H1 (cell line): ENCODE measurements around the gene CSF3R. TPM values are rescaled to one million over a fixed set of nuclear protein-coding genes. Genes with fewer than 3 reads are reported as not detected.

Source experiments
- CTCF ChIA-PET: fragments of 300-600 bp; sonication (Branson Sonifier 250); formaldehyde crosslinking; loops from one replicate; lab custom pipeline; 2021; ENCODE audit not compliant: partially characterized antibody; lab: Charles Lee
- POLR2A ChIA-PET: fragments of 300-600 bp; sonication (Branson Sonifier 250); formaldehyde crosslinking; loops from one replicate; lab custom pipeline; 2021; ENCODE audit warnings: inconsistent platforms; ENCODE audit not compliant: partially characterized antibody; lab: Charles Lee
- DNase-seq, 2 experiments: peaks; one replicate each; pipeline versions ENCODE4 v3.0.0 to v3.0.0-alpha.2; 2010 to 2022; ENCODE audit warnings: low spot score in 2 of 2, low read depth in 1 of 2, mixed read lengths in 1 of 2
- FAIRE-seq: peaks from 2 replicates; lab custom pipeline; 2011; peaks lifted over from hg19 to GRCh38; lab: Jason Lieb, UNC
- H2AFZ ChIP-seq: 2 replicates; pipeline ENCODE4 v1.8.1; 2012; ENCODE audit warnings: low read length, inconsistent platforms
- H2AK5ac ChIP-seq: 2 replicates; pipeline ENCODE4 v1.6.1; 2013; ENCODE audit warnings: low read depth, low read length
- H2BK120ac ChIP-seq: replicated peaks from 2 replicates; pipeline ENCODE3; 2013; ENCODE audit warnings: low read depth, low read length, inconsistent platforms
- H2BK12ac ChIP-seq: 2 replicates; pipeline ENCODE4 v1.6.1; 2013; ENCODE audit warnings: low read depth, low read length
- H2BK15ac ChIP-seq: 2 replicates; pipeline ENCODE4 v1.6.1; 2013; ENCODE audit warnings: low read length
- H2BK20ac ChIP-seq: 2 replicates; pipeline ENCODE4 v1.6.1; 2013; ENCODE audit warnings: low read length
- H2BK5ac ChIP-seq: 2 replicates; pipeline ENCODE4 v1.6.1; 2013; ENCODE audit warnings: low read depth, low read length
- H3K14ac ChIP-seq: 2 replicates; pipeline ENCODE4 v1.6.1; 2013; ENCODE audit warnings: inconsistent platforms; ENCODE audit not compliant: insufficient read length
- H3K18ac ChIP-seq: 2 replicates; pipeline ENCODE4 v1.6.1; 2013; ENCODE audit warnings: low read length; ENCODE audit errors: extremely low read depth
- H3K23ac ChIP-seq: 2 replicates; pipeline ENCODE4 v1.6.1; 2013; ENCODE audit warnings: inconsistent platforms; ENCODE audit not compliant: insufficient read length
- H3K23me2 ChIP-seq: 2 replicates; pipeline ENCODE4 v1.6.1; 2013; ENCODE audit warnings: low read depth, low read length
- H3K27ac ChIP-seq: 2 replicates; pipeline ENCODE4 v1.6.1; 2011; ENCODE audit warnings: low read depth, low read length, inconsistent platforms
- H3K27me3 ChIP-seq, 4 experiments: replicated peaks in 1 of 4; 1 replicate in 1 of 4; 2 replicates in 3 of 4; pipeline versions ENCODE4 v1.6.1 to v1.8.1; 2011 to 2013; ENCODE audit warnings: low read length in 3 of 4, mild to moderate bottlenecking in 3 of 4, inconsistent platforms in 2 of 4, mixed read lengths in 2 of 4, moderate library complexity in 1 of 4; ENCODE audit not compliant: control insufficient read depth in 3 of 4, insufficient read depth in 3 of 4; ENCODE audit errors: extremely low read depth in 1 of 4
- H3K36me3 ChIP-seq, 4 experiments: 2 replicates each; pipeline versions ENCODE4 v1.6.1 to v1.8.1; 2011 to 2013; ENCODE audit warnings: mild to moderate bottlenecking in 4 of 4, low read length in 3 of 4, moderate library complexity in 2 of 4, control low read depth in 1 of 4, inconsistent platforms in 1 of 4; ENCODE audit not compliant: insufficient read depth in 4 of 4, control insufficient read depth in 2 of 4
- H3K4ac ChIP-seq: replicated peaks from 2 replicates; pipeline ENCODE3; 2013; ENCODE audit warnings: low read length, low read depth, mixed read lengths, inconsistent platforms; ENCODE audit not compliant: insufficient read length
- H3K4me1 ChIP-seq, 4 experiments: replicated peaks in 1 of 4; 1 replicate in 1 of 4; 2 replicates in 3 of 4; pipeline versions ENCODE4 v1.6.1 to v1.8.1; 2011 to 2013; ENCODE audit warnings: low read length in 3 of 4, inconsistent platforms in 2 of 4, mixed read lengths in 1 of 4; ENCODE audit not compliant: insufficient read depth in 4 of 4, control insufficient read depth in 3 of 4
- H3K4me2 ChIP-seq, 2 experiments: 2 replicates each; pipeline versions ENCODE4 v1.6.1 to v1.8.1; 2011 to 2013; ENCODE audit warnings: low read depth in 2 of 2, low read length in 2 of 2, control low read depth in 1 of 2, inconsistent platforms in 1 of 2, mild to moderate bottlenecking in 1 of 2; ENCODE audit not compliant: insufficient read depth in 1 of 2
- H3K4me3 ChIP-seq, 4 experiments: fragments of 200-600, 300-600 bp in 1 of 4; sonication (generic), shearing (Covaris generic), sonication (Bioruptor Twin) in 1 of 4; 2 replicates each; pipeline versions ENCODE4 v1.5.1 to v1.8.1; 2011 to 2016; ENCODE audit warnings: low read length in 4 of 4, low read depth in 3 of 4, control low read depth in 2 of 4, inconsistent platforms in 2 of 4, mild to moderate bottlenecking in 2 of 4, mixed read lengths in 1 of 4, moderate library complexity in 1 of 4; ENCODE audit not compliant: insufficient read depth in 2 of 4; ENCODE audit errors: extremely low read depth in 1 of 4
- H3K56ac ChIP-seq: replicated peaks from 2 replicates; pipeline ENCODE3; 2013; ENCODE audit warnings: low read depth, mild to moderate bottlenecking, mixed read lengths, low read length, inconsistent platforms; ENCODE audit not compliant: insufficient read length
- H3K79me1 ChIP-seq: 2 replicates; pipeline ENCODE4 v1.6.1; 2013; ENCODE audit warnings: low read depth, low read length, control low read depth
- H3K79me2 ChIP-seq, 2 experiments: 2 replicates each; pipeline versions ENCODE4 v1.6.1 to v1.8.1; 2012 to 2013; ENCODE audit warnings: low read length in 2 of 2, mild to moderate bottlenecking in 2 of 2, inconsistent platforms in 1 of 2; ENCODE audit not compliant: insufficient read depth in 2 of 2, control insufficient read depth in 1 of 2
- H3K9ac ChIP-seq, 4 experiments: replicated peaks in 1 of 4; 1 replicate in 1 of 4; 2 replicates in 3 of 4; pipeline versions ENCODE4 v1.6.1 to v1.8.1; 2011 to 2013; ENCODE audit warnings: low read depth in 3 of 4, low read length in 3 of 4, control low read depth in 2 of 4, mild to moderate bottlenecking in 2 of 4, moderate library complexity in 2 of 4, inconsistent platforms in 1 of 4; ENCODE audit errors: extremely low read depth in 1 of 4
- H3K9me3 ChIP-seq, 2 experiments: 2 replicates each; pipeline versions ENCODE4 v1.6.1 to v1.8.1; 2012 to 2013; ENCODE audit warnings: mild to moderate bottlenecking in 2 of 2, moderate library complexity in 2 of 2, control low read depth in 1 of 2, inconsistent platforms in 1 of 2, low read depth in 1 of 2, low read length in 1 of 2, mixed read lengths in 1 of 2; ENCODE audit not compliant: insufficient read depth in 2 of 2
- H4K20me1 ChIP-seq, 2 experiments: replicated peaks in 1 of 2; 2 replicates each; pipeline versions ENCODE3 to v1.8.1; 2011 to 2013; ENCODE audit warnings: inconsistent platforms in 2 of 2, low read length in 2 of 2, mild to moderate bottlenecking in 1 of 2; ENCODE audit not compliant: insufficient read depth in 2 of 2, control insufficient read depth in 1 of 2
- H4K5ac ChIP-seq: 2 replicates; pipeline ENCODE4 v1.6.1; 2013; ENCODE audit warnings: low read length, low read depth, mixed read lengths, inconsistent platforms; ENCODE audit not compliant: insufficient read length
- H4K8ac ChIP-seq: 2 replicates; pipeline ENCODE4 v1.8.0; 2013; ENCODE audit warnings: mild to moderate bottlenecking, moderate library complexity, low read length, inconsistent platforms; ENCODE audit not compliant: insufficient read depth; ENCODE audit errors: extremely low read depth
- H4K91ac ChIP-seq: replicated peaks from 2 replicates; pipeline ENCODE3; 2013; ENCODE audit warnings: low read length, mixed read lengths, inconsistent platforms; ENCODE audit not compliant: insufficient read length
- CBX5 ChIP-seq: fragments of 300-800, 300-1000 bp; sonication (generic); IDR thresholded peaks from 2 replicates; pipeline ENCODE4 v1.7.1; 2016; ENCODE audit warnings: antibody characterized with exemption, low read length, low read depth
- CHD2 ChIP-seq: IDR thresholded peaks from 2 replicates; pipeline ENCODE4 v1.6.1; 2012; ENCODE audit warnings: low read length, improper control_type of control experiment
- CTCF ChIP-seq, 3 experiments: IDR thresholded peaks; 1 replicate in 2 of 3; 2 replicates in 1 of 3; pipeline versions ENCODE4 v1.5.1 to v1.6.1; 2011; ENCODE audit warnings: low read length in 3 of 3, mild to moderate bottlenecking in 3 of 3, inconsistent platforms in 2 of 3, low read depth in 1 of 3, moderate library complexity in 1 of 3; ENCODE audit not compliant: insufficient read depth in 1 of 3; ENCODE audit errors: control extremely low read depth in 1 of 3
- EP300 ChIP-seq, 2 experiments: IDR thresholded peaks; 1 replicate in 1 of 2; 2 replicates in 1 of 2; pipeline ENCODE4 v1.6.1; 2011 to 2012; ENCODE audit warnings: low read depth in 2 of 2, low read length in 2 of 2, mild to moderate bottlenecking in 2 of 2, borderline replicate concordance in 1 of 2, inconsistent platforms in 1 of 2, moderate library complexity in 1 of 2
- POLR2A ChIP-seq, 2 experiments: IDR thresholded peaks; 1 replicate in 1 of 2; 2 replicates in 1 of 2; pipeline ENCODE4 v1.6.1; 2011; ENCODE audit warnings: low read depth in 2 of 2, low read length in 2 of 2, mild to moderate bottlenecking in 2 of 2; ENCODE audit errors: control extremely low read depth in 1 of 2
- RFX5 ChIP-seq: IDR thresholded peaks from 2 replicates; pipeline ENCODE4 v1.6.1; 2011; ENCODE audit warnings: low read depth, low read length, improper control_type of control experiment, borderline replicate concordance
- SIRT6 ChIP-seq: IDR thresholded peaks from one replicate; pipeline ENCODE4 v1.7.1; 2012; ENCODE audit warnings: low read length, inconsistent platforms
- SP1 ChIP-seq: IDR thresholded peaks from 2 replicates; pipeline ENCODE4 v1.6.1; 2011; ENCODE audit warnings: low read depth, low read length
- TAF7 ChIP-seq: optimal IDR thresholded peaks from 2 replicates; pipeline ENCODE3; 2011; ENCODE audit warnings: low read depth, mild to moderate bottlenecking, inconsistent platforms, low read length, moderate library complexity, borderline replicate concordance
- TBP ChIP-seq: IDR thresholded peaks from 2 replicates; pipeline ENCODE4 v1.6.1; 2011; ENCODE audit warnings: low read depth, low read length, improper control_type of control experiment
- YY1 ChIP-seq: IDR thresholded peaks from 2 replicates; pipeline ENCODE4 v1.6.1; 2011; ENCODE audit warnings: low read depth, mild to moderate bottlenecking, low read length
- WGBS, 2 experiments: shearing (Covaris generic) in 1 of 2; methylation state at CpG; one replicate each; pipeline versions ENCODE4 v1.1.6 to v1.1.7; 2013 to 2015; ENCODE audit warnings: low lambda C conversion rate in 2 of 2, mixed read lengths in 2 of 2, inconsistent platforms in 1 of 2, low coverage in 1 of 2, missing lambda C conversion rate in 1 of 2; ENCODE audit not compliant: insufficient replicate concordance in 2 of 2, insufficient coverage in 1 of 2, insufficient read length in 1 of 2; ENCODE audit errors: extremely low coverage in 1 of 2, missing lambda C conversion rate in 1 of 2; 5-methylcytosine and 5-hydroxymethylcytosine counted together
- polyA plus RNA-seq, 7 experiments: library from polyadenylated mRNA; depleted of rRNA in 3 of 7; stranded (reverse) in 5 of 7; unstranded in 2 of 7; fragments of >200 nt in 5 of 7; fragments of 200-250 nt in 2 of 7; gene quantifications; 1 replicate in 5 of 7; 2 replicates in 1 of 7; 4 replicates in 1 of 7; pipeline versions ENCODE4 v1.2.1 to v1.2.3, GENCODE V29; 2011 to 2013; ENCODE audit warnings: missing spikeins in 2 of 7, mixed read lengths in 2 of 7
- total RNA-seq: library from RNA; stranded (reverse); fragmentation: NEBNext Ultra II Directional; extraction: Animal tissue kit (Norgen Biotek cat#: 25700); gene quantifications from 2 replicates; pipeline ENCODE4 v1.2.1, GENCODE V29; 2021

CSF3R gene
- total and polyA plus RNA-seq, 2 of the 8 experiments (the other 6 are each of a cell fraction or from before 2014, with no cell fraction given): not detected

- Histone ChIP-seq H3K9me3 (no peaks in the 10 kb centered on the region), H2BK5ac (no peak overlapping the region), H3K9ac (no peak overlapping the region), H2BK15ac (no peak overlapping the region), H3K23me2 (no peaks in the 10 kb centered on the region; the same call in 1 of the 2 replicates), H3K79me1 (no peaks in the 10 kb centered on the region), H3K4me1 (peaks cover 0 to 3% (median 2%) of the 10 kb centered on the region in 4 experiments; a peak in 3 of 7 replicates), H3K4me3 (no peak overlapping the region), H2AFZ (no peak overlapping the region), H3K4ac (no peak overlapping the region), H3K56ac (no peak overlapping the region), H3K27ac (no peak overlapping the region), H3K79me2 (no peaks in the 10 kb centered on the region), H2BK20ac (no peak overlapping the region), H2BK12ac (no peak overlapping the region), H3K23ac (no peak overlapping the region), H2BK120ac (no peak overlapping the region), H3K14ac (no peak overlapping the region), H2AK5ac (no peak overlapping the region), H3K27me3 (no peaks in the 10 kb centered on the region), H4K91ac (no peak overlapping the region), H4K8ac (no peak overlapping the region), H4K5ac (no peak overlapping the region), H3K18ac (no peak overlapping the region), H3K4me2 (no peak overlapping the region), H4K20me1 (no peaks in the 10 kb centered on the region), H3K36me3 (no peaks in the 10 kb centered on the region; a peak in 1 of 8 replicates)
- ChIA-PET CTCF (interaction anchor here (0.8 to 1.4 kb wide), 3 partner anchors 20 to 94 kb away, joined by 3 to 4 read pairs (median 4); no protein-coding TSS in a partner anchor), POLR2A (interaction anchor here (1.0 kb wide), 1 partner anchor 51 kb away, joined by 3 read pairs; no protein-coding TSS in a partner anchor)
- FAIRE-seq (no peak), DNase-seq (no peak)
- 85% methylated on average over 1 of the region's 1 CpG; no CpG with 5 or more reads in 1 of the 2 experiments for WGBS, 2 experiments
- no peak for TF ChIP-seq SIRT6
- TF ChIP-seq CTCF (IDR thresholded peaks at IDR 0.05; ENCODE audit: control extremely low read depth in 1 of 3, insufficient read depth in 1 of 3, low read depth in 1 of 3, low read length in 3 of 3): no peak
- TF ChIP-seq POLR2A (IDR thresholded peaks at IDR 0.05; ENCODE audit: control extremely low read depth in 1 of 2, low read depth in 2 of 2, low read length in 2 of 2): no peak
- no peak for TF ChIP-seq EP300 (IDR thresholded peaks at IDR 0.05; ENCODE audit: borderline replicate concordance in 1 of 2, low read depth in 2 of 2, low read length in 2 of 2)
- TF ChIP-seq CHD2: no peak
- TF ChIP-seq TBP: no peak
- TF ChIP-seq YY1: no peak
- no peak for TF ChIP-seq TAF7
- no peak for TF ChIP-seq RFX5
- TF ChIP-seq CBX5: no peak
- no peak for TF ChIP-seq SP1
These were observed 45.9 kb downstream of the CSF3R start for GRCh38 chr1:36436821-36437220.
